OCI-LY7 (cell line): Measurements from ENCODE around the gene PRMT9. TPM values are rescaled to one million over a fixed set of nuclear protein-coding genes. Genes with fewer than 3 reads are reported as not detected.

Source experiments
- BruUV-seq: library from RNA; stranded (reverse); fragments of 400-500 nt; replicated peaks from 2 replicates; lab custom pipeline; 2021; lab: Mats Ljungman, UMichigan
- CTCF ChIA-PET: fragments of 300-600 bp; sonication (Branson Sonifier 250); formaldehyde crosslinking; loops from one replicate; lab custom pipeline; 2022; ENCODE audit warnings: antibody characterized with exemption; ENCODE audit not compliant: unreplicated experiment; lab: Charles Lee
- POLR2A ChIA-PET: fragments of 300-600 bp; sonication (Branson Sonifier 250); formaldehyde crosslinking; loops from one replicate; lab custom pipeline; 2022; ENCODE audit warnings: antibody characterized with exemption; lab: Charles Lee
- DNase-seq: peaks from one replicate; pipeline ENCODE4 v3.0.0-alpha.2; 2015; ENCODE audit warnings: low spot score
- H2AFZ ChIP-seq: fragments of 200-600 bp; sonication (generic), shearing (Covaris generic); 2 replicates; pipeline ENCODE4 v1.6.1; 2014; ENCODE audit warnings: mild to moderate bottlenecking, antibody characterized with exemption, low read length, moderate library complexity
- H3K27ac ChIP-seq: fragments of 200-600 bp; sonication (generic); 2 replicates; pipeline ENCODE4 v1.5.1; 2014; ENCODE audit warnings: mixed run types, low read depth, mild to moderate bottlenecking, moderate library complexity, low read length, inconsistent platforms; ENCODE audit not compliant: poor library complexity, severe bottlenecking
- H3K36me3 ChIP-seq: fragments of 200-600 bp; sonication (generic); 2 replicates; pipeline ENCODE4 v1.6.1; 2014; ENCODE audit warnings: mild to moderate bottlenecking, antibody characterized with exemption, low read length, moderate library complexity, mixed read lengths; ENCODE audit not compliant: insufficient read depth
- H3K4me1 ChIP-seq: fragments of 200-600 bp; sonication (generic); 2 replicates; pipeline ENCODE4 v1.5.1; 2014; ENCODE audit warnings: mild to moderate bottlenecking, low read length; ENCODE audit not compliant: insufficient read depth, poor library complexity, severe bottlenecking
- H3K4me2 ChIP-seq: fragments of 200-600 bp; sonication (generic); 2 replicates; pipeline ENCODE4 v1.6.1; 2014; ENCODE audit warnings: mild to moderate bottlenecking, low read length
- H3K4me3 ChIP-seq: fragments of 200-600 bp; sonication (generic); 2 replicates; pipeline ENCODE4 v1.5.1; 2014; ENCODE audit warnings: mild to moderate bottlenecking, low read depth, low read length; ENCODE audit not compliant: poor library complexity, severe bottlenecking
- H3K79me2 ChIP-seq: fragments of 200-600 bp; sonication (generic); 2 replicates; pipeline ENCODE4 v1.6.1; 2016; ENCODE audit warnings: low read depth, mild to moderate bottlenecking, low read length, moderate library complexity, mixed read lengths; ENCODE audit not compliant: insufficient read depth
- H3K9me2 ChIP-seq: fragments of 200-600 bp; sonication (generic); 2 replicates; pipeline ENCODE4 v1.6.1; 2016; ENCODE audit warnings: mild to moderate bottlenecking, low read length, mixed read lengths; ENCODE audit not compliant: insufficient read depth
- H3K9me3 ChIP-seq: fragments of 200-600 bp; sonication (generic); 2 replicates; pipeline ENCODE4 v1.6.1; 2014; ENCODE audit warnings: mild to moderate bottlenecking, mixed run types, low read length, mixed read lengths
- H4K20me1 ChIP-seq: fragments of 200-600 bp; sonication (generic); 2 replicates; pipeline ENCODE4 v1.6.1; 2014; ENCODE audit warnings: mild to moderate bottlenecking, antibody characterized with exemption, low read length, moderate library complexity, mixed read lengths; ENCODE audit not compliant: insufficient read depth
- EZH2phosphoT487 ChIP-seq: fragments of 200-600 bp; sonication (generic); IDR thresholded peaks from 2 replicates; pipeline ENCODE4 v1.6.1; 2018; ENCODE audit warnings: low read depth, borderline replicate concordance, mild to moderate bottlenecking, mixed run types, antibody characterized with exemption, low read length, moderate library complexity, mixed read lengths
- intact Hi-C: fragments of 100-400 bp; cut with micrococcal nuclease; formaldehyde crosslinking; loops from one replicate; pipeline ENCODE4 v1.10.0; 2022; ENCODE audit not compliant: unreplicated experiment
- total RNA-seq, 2 experiments: library from RNA; depleted of rRNA in 1 of 2; stranded (reverse); fragments of >200 nt in 1 of 2; shearing (Covaris generic) in 1 of 2; gene quantifications; 2 replicates each; pipeline ENCODE4 v1.2.3, GENCODE V29; 2014 to 2022
- TF ChIP-seq, protein P1 (sequence below): fragments of 200-600 bp; sonication (generic); conservative IDR thresholded peaks from 2 replicates; pipeline ENCODE4 v1.5.1; 2014; ENCODE audit warnings: mild to moderate bottlenecking, antibody characterized with exemption, low read length, moderate library complexity, mixed read lengths

The PRMT9 gene
- total RNA-seq, 2 experiments from 2014 or later, result 13.1 to 13.9 TPM

DNA sequence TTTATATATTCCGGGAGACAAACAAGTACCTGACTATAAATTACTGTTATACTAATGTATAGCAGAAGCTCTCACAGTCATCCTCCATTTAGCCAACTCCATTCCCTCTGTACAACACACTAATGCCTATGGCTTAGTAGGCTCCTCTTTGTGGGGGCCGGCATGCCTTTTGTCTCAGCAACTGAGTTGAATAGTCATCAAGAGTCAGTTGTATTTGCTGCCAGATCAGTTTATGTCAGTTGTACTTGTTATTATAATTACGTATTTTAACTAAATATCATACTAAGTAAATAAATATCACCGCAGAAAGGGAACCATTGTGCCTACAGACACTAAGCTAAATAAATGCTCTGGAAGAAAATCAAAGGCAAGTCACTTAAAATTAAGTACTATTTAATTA, 9.9 kb downstream of the PRMT9 start:
- TF ChIP-seq, protein P1, sequence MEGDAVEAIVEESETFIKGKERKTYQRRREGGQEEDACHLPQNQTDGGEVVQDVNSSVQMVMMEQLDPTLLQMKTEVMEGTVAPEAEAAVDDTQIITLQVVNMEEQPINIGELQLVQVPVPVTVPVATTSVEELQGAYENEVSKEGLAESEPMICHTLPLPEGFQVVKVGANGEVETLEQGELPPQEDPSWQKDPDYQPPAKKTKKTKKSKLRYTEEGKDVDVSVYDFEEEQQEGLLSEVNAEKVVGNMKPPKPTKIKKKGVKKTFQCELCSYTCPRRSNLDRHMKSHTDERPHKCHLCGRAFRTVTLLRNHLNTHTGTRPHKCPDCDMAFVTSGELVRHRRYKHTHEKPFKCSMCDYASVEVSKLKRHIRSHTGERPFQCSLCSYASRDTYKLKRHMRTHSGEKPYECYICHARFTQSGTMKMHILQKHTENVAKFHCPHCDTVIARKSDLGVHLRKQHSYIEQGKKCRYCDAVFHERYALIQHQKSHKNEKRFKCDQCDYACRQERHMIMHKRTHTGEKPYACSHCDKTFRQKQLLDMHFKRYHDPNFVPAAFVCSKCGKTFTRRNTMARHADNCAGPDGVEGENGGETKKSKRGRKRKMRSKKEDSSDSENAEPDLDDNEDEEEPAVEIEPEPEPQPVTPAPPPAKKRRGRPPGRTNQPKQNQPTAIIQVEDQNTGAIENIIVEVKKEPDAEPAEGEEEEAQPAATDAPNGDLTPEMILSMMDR, result no peak
- no peak for TF ChIP-seq EZH2phosphoT487
- no peaks in the 10 kb centered on the region for H3K9me3 ChIP-seq
- CTCF ChIA-PET, result no interaction called here
- peaks cover 61% of the 10 kb centered on the region for H3K36me3 ChIP-seq
- H3K9me2 ChIP-seq, result no peaks in the 10 kb centered on the region
- intact Hi-C loops, result no loop called here
- H2AFZ ChIP-seq, result no peak overlapping the region
- peaks cover 3% of the 10 kb centered on the region; the same call in 1 of the 2 replicates for H4K20me1 ChIP-seq
- no peak for DNase-seq
- BruUV-seq, result no TSS peak
- H3K4me3 ChIP-seq, result no peak overlapping the region
- POLR2A ChIA-PET, result interaction anchor here (0.6 to 1.2 kb wide), 2 partner anchors 15 to 137 kb away, joined by 3 read pairs; no protein-coding TSS in a partner anchor
- no peak overlapping the region for H3K4me2 ChIP-seq
- H3K79me2 ChIP-seq, result no peaks in the 10 kb centered on the region
- H3K4me1 ChIP-seq, result no peaks in the 10 kb centered on the region
- no peak overlapping the region for H3K27ac ChIP-seq

- peaks cover 83% of the 10 kb centered on the region for H3K36me3 ChIP-seq
- no peak overlapping the region for H3K27ac ChIP-seq
- no peaks in the 10 kb centered on the region for H3K9me2 ChIP-seq
- ChIA-PET POLR2A (interaction anchor here (0.7 to 1.3 kb wide), 2 partner anchors 30 to 213 kb away, joined by 3 read pairs; no protein-coding TSS in a partner anchor), CTCF (no interaction called here)
- H3K4me1 ChIP-seq, result no peaks in the 10 kb centered on the region
- H2AFZ ChIP-seq, result no peak overlapping the region
- TF ChIP-seq EZH2phosphoT487, result no peak
- TF ChIP-seq, protein P1, result no peak
- H3K79me2 ChIP-seq, result no peaks in the 10 kb centered on the region
- no peaks in the 10 kb centered on the region for H4K20me1 ChIP-seq
- H3K4me3 ChIP-seq, result no peak overlapping the region
- no TSS peak for BruUV-seq
- H3K4me2 ChIP-seq, result no peak overlapping the region
- H3K9me3 ChIP-seq, result no peaks in the 10 kb centered on the region
- no peak for DNase-seq
- intact Hi-C loops, result no loop called here
Measured at GRCh38 chr4:147658501-147658900, 25.5 kb downstream of the PRMT9 start.

GRCh38 chr4:147655639-147656038, 28.3 kb downstream of the PRMT9 start:
- H3K27ac ChIP-seq, result no peak overlapping the region
- H3K4me3 ChIP-seq, result no peak overlapping the region
- CTCF ChIA-PET, result no interaction called here
- peaks cover 14% of the 10 kb centered on the region; the same call in 1 of the 2 replicates for H3K79me2 ChIP-seq
- H3K4me2 ChIP-seq, result no peak overlapping the region
- peaks cover 85% of the 10 kb centered on the region for H3K36me3 ChIP-seq
- DNase-seq, result no peak
- intact Hi-C loops, result no loop called here
- H4K20me1 ChIP-seq, result no peaks in the 10 kb centered on the region
- H3K4me1 ChIP-seq, result no peaks in the 10 kb centered on the region
- no peaks in the 10 kb centered on the region for H3K9me2 ChIP-seq
- H2AFZ ChIP-seq, result no peak overlapping the region
- TF ChIP-seq, protein P1, result no peak
- TF ChIP-seq EZH2phosphoT487, result no peak
- no peaks in the 10 kb centered on the region for H3K9me3 ChIP-seq
- POLR2A ChIA-PET, result interaction anchor here (0.6 kb wide), 1 partner anchor 1926 kb away, joined by 3 read pairs; no protein-coding TSS in a partner anchor
- BruUV-seq, result no TSS peak
